Endothelial cell of umbilical vein (primary cell): ENCODE data around the gene MACO1. TPM values are rescaled to one million over a fixed set of nuclear protein-coding genes. Genes with fewer than 3 reads are reported as not detected.

Experiments
- BruUV-seq: library from RNA; stranded (reverse); fragments of 400-500 nt; replicated peaks from 2 replicates; lab custom pipeline; 2021; lab: Mats Ljungman, UMichigan
- CTCF ChIA-PET: fragments of 300-600, 350-600 bp; sonication (Branson Sonifier 250); formaldehyde crosslinking; loops from one replicate; lab custom pipeline; 2021; ENCODE audit warnings: antibody characterized with exemption, inconsistent platforms; lab: Charles Lee
- POLR2A ChIA-PET: fragments of 300-600, 350-600 bp; sonication (Branson Sonifier 250); formaldehyde crosslinking; loops from one replicate; lab custom pipeline; 2021; ENCODE audit warnings: antibody characterized with exemption, inconsistent platforms; lab: Charles Lee
- DNase-seq: peaks from one replicate; pipeline ENCODE4 v3.0.0-alpha.2; 2011; ENCODE audit warnings: low read depth, low spot score
- FAIRE-seq: peaks from 2 replicates; lab custom pipeline; 2011; peaks lifted over from hg19 to GRCh38; lab: Jason Lieb, UNC
- H2AFZ ChIP-seq: 2 replicates; pipeline ENCODE4 v1.6.0; 2012; ENCODE audit warnings: low read depth, low read length, control low read depth, inconsistent platforms
- H3K27ac ChIP-seq: 2 replicates; pipeline ENCODE4 v1.5.1; 2011; ENCODE audit warnings: low read depth, mild to moderate bottlenecking, control low read depth, low read length, moderate library complexity; ENCODE audit not compliant: insufficient read depth
- H3K27me3 ChIP-seq, 2 experiments: 2 replicates each; pipeline versions ENCODE4 v1.6.0 to v1.6.1; 2011; ENCODE audit warnings: low read length in 2 of 2, mixed read lengths in 1 of 2; ENCODE audit not compliant: control insufficient read depth in 2 of 2, insufficient read depth in 2 of 2
- H3K36me3 ChIP-seq, 2 experiments: 2 replicates in 1 of 2; 3 replicates in 1 of 2; pipeline ENCODE4 v1.5.1; 2011; ENCODE audit warnings: low read length in 2 of 2, mild to moderate bottlenecking in 1 of 2, moderate library complexity in 1 of 2; ENCODE audit not compliant: control insufficient read depth in 2 of 2, insufficient read depth in 2 of 2; ENCODE audit errors: extremely low read depth in 1 of 2
- H3K4me1 ChIP-seq: 3 replicates; pipeline ENCODE4 v1.5.1; 2011; ENCODE audit warnings: mild to moderate bottlenecking, low read length; ENCODE audit not compliant: control insufficient read depth, insufficient read depth; ENCODE audit errors: extremely low read depth
- H3K4me2 ChIP-seq: 2 replicates; pipeline ENCODE4 v1.6.1; 2011; ENCODE audit warnings: low read length, control low read depth, mixed read lengths; ENCODE audit not compliant: insufficient read depth
- H3K4me3 ChIP-seq, 3 experiments: fragments of 200-600 bp in 1 of 3; sonication (generic), shearing (Covaris generic) in 1 of 3; replicated peaks in 1 of 3; 2 replicates each; pipeline ENCODE4 v1.5.1; 2011 to 2016; ENCODE audit warnings: control low read depth in 3 of 3, low read length in 3 of 3, mild to moderate bottlenecking in 2 of 3, inconsistent platforms in 1 of 3, low read depth in 1 of 3, moderate library complexity in 1 of 3; ENCODE audit not compliant: insufficient read depth in 1 of 3
- H3K79me2 ChIP-seq: 2 replicates; pipeline ENCODE4 v1.6.0; 2012; ENCODE audit warnings: low read length, inconsistent platforms; ENCODE audit not compliant: control insufficient read depth, insufficient read depth
- H3K9ac ChIP-seq: replicated peaks from 2 replicates; pipeline ENCODE3; 2011; ENCODE audit warnings: low read length, control low read depth; ENCODE audit not compliant: insufficient read depth; ENCODE audit errors: extremely low read depth
- H3K9me1 ChIP-seq: replicated peaks from 3 replicates; pipeline ENCODE4 v1.6.0; 2011; ENCODE audit warnings: mild to moderate bottlenecking, low read length; ENCODE audit not compliant: control insufficient read depth, insufficient read depth; ENCODE audit errors: extremely low read depth
- H3K9me3 ChIP-seq: replicated peaks from 2 replicates; pipeline ENCODE4 v1.5.1; 2012; ENCODE audit warnings: low read length, inconsistent platforms; ENCODE audit not compliant: control insufficient read depth, insufficient read depth
- H4K20me1 ChIP-seq: replicated peaks from 2 replicates; pipeline ENCODE3; 2011; ENCODE audit warnings: mild to moderate bottlenecking, low read length; ENCODE audit not compliant: control insufficient read depth, insufficient read depth; ENCODE audit errors: extremely low read depth
- CTCF ChIP-seq, 2 donors: IDR thresholded peaks; 1 replicate in 1 of 2; 2 replicates in 1 of 2; pipeline ENCODE4 v1.5.1; 2011; ENCODE audit warnings: low read length in 2 of 2, mild to moderate bottlenecking in 2 of 2, moderate library complexity in 2 of 2, control low read depth in 1 of 2, inconsistent platforms in 1 of 2, low read depth in 1 of 2; ENCODE audit not compliant: insufficient read depth in 1 of 2; ENCODE audit errors: extremely low read depth in 1 of 2
- EZH2 ChIP-seq: IDR thresholded peaks from 2 replicates; pipeline ENCODE4 v1.6.1; 2012; ENCODE audit warnings: borderline replicate concordance, low read depth, mild to moderate bottlenecking, moderate library complexity, low read length, inconsistent platforms; ENCODE audit not compliant: severe bottlenecking
- GATA2 ChIP-seq: IDR thresholded peaks from 2 replicates; pipeline ENCODE4 v1.7.0; 2011; ENCODE audit warnings: low read depth, mild to moderate bottlenecking, moderate library complexity, mixed read lengths, low read length; ENCODE audit not compliant: insufficient read length, insufficient read depth
- JUN ChIP-seq: IDR thresholded peaks from 2 replicates; pipeline ENCODE4 v1.6.1; 2011; ENCODE audit warnings: borderline replicate concordance, low read depth; ENCODE audit not compliant: insufficient read length, insufficient read depth
- MAX ChIP-seq: IDR thresholded peaks from 2 replicates; pipeline ENCODE4 v1.6.1; 2011; ENCODE audit not compliant: insufficient read depth, insufficient read length
- MYC ChIP-seq: IDR thresholded peaks from one replicate; pipeline ENCODE4 v1.6.1; 2011; ENCODE audit warnings: mild to moderate bottlenecking, low read depth, low read length
- POLR2A ChIP-seq: IDR thresholded peaks from 2 replicates; pipeline ENCODE4 v1.6.1; 2012; ENCODE audit warnings: low read depth, mild to moderate bottlenecking, control low read depth, low read length
- dilution Hi-C: fragments of 300-500 bp; cut with MboI; formaldehyde crosslinking; loops from one replicate; pipeline ENCODE4 v1.15.0; 2019; ENCODE audit warnings: low sequenced_read_pairs; ENCODE audit not compliant: extremely low pct_ligation_motif_present
- intact Hi-C: fragments of 100-400 bp; cut with micrococcal nuclease; formaldehyde crosslinking; loops from one replicate; pipeline ENCODE4 v1.10.0; 2022
- polyA plus RNA-seq, 4 experiments: library from polyadenylated mRNA; depleted of rRNA in 3 of 4; stranded (reverse) in 3 of 4; unstranded in 1 of 4; fragments of >200 nt; gene quantifications; 2 replicates each; pipeline versions ENCODE4 v1.2.1 to v1.2.3, GENCODE V29; 2011 to 2012; ENCODE audit warnings: missing spikeins in 1 of 4
- total RNA-seq: library from RNA; stranded (reverse); gene quantifications from 2 replicates; pipeline ENCODE4 v1.2.3, GENCODE V29; 2021

The MACO1 gene
- total and polyA plus RNA-seq, 2 donors (not counting 3 experiments of a cell fraction or from before 2014, with no cell fraction given) = 7.7 to 24.4 TPM

GRCh38 chr1:25541889-25542658 lies 111.4 kb downstream of the MACO1 start:
- DNase-seq (no peak), FAIRE-seq (no peak)
- dilution Hi-C loops (no loop called here), intact Hi-C loops (loop anchor here (2.0 to 5.0 kb wide), 2 partner anchors 75 to 255 kb away; partner anchors contain the start of gene MAN1C1)
- CTCF ChIA-PET = interaction anchor here (0.9 kb wide), 1 partner anchor 12 kb away, joined by 4 read pairs; no protein-coding TSS in a partner anchor
- H3K9me1 ChIP-seq = no peaks in the 10 kb centered on the region
- no peak overlapping the region for H3K27ac ChIP-seq
- no peak overlapping the region for H3K4me3 ChIP-seq
- TF ChIP-seq JUN (no peak), POLR2A (no peak), EZH2 (no peak), CTCF (IDR thresholded peaks at IDR 0.05; ENCODE audit: extremely low read depth in 1 of 2, insufficient read depth in 1 of 2, low read depth in 1 of 2, low read length in 2 of 2) (no peak), MYC (no peak), MAX (no peak), GATA2 (no peak)
- no peak overlapping the region for H3K4me2 ChIP-seq
- BruUV-seq = no TSS peak
- H3K9ac ChIP-seq = no peak overlapping the region
- no peaks in the 10 kb centered on the region for H3K79me2 ChIP-seq
- H4K20me1 ChIP-seq = no peaks in the 10 kb centered on the region
- no peaks in the 10 kb centered on the region for H3K36me3 ChIP-seq
- POLR2A ChIA-PET = no interaction called here
- no peaks in the 10 kb centered on the region for H3K27me3 ChIP-seq
- peaks cover 7% of the 10 kb centered on the region for H3K4me1 ChIP-seq
- no peak overlapping the region for H2AFZ ChIP-seq
- no peaks in the 10 kb centered on the region for H3K9me3 ChIP-seq
